ENCODE measurements around the gene ZNF771. TPM values are rescaled to one million over a fixed set of nuclear protein-coding genes. Genes with fewer than 3 reads are reported as not detected.

Gene ZNF771
- total RNA-seq, 4 donors from 2014 or later: 3.7 to 15.1 (median 7.0) TPM

- no peak for DNase-seq
- H3K4me1 ChIP-seq: peaks cover 6 to 43% (median 8%) of the 10 kb centered on the region in 3 donors
- intact Hi-C loops (cut with DNase I): no loop called here
- no peaks in the 10 kb centered on the region for H3K9me3 ChIP-seq
- no peak overlapping the region for H3K4me3 ChIP-seq
- peaks cover 22 to 98% (median 30%) of the 10 kb centered on the region in 3 donors for H3K36me3 ChIP-seq
- no peaks in the 10 kb centered on the region for H3K27me3 ChIP-seq
- WGBS, 2 donors: 94 to 100% methylated on average over 7 of the region's 7 CpGs
- no peak overlapping the region for H3K27ac ChIP-seq
- no peak for TF ChIP-seq POLR2A (IDR thresholded peaks at IDR 0.05)
- TF ChIP-seq, protein P1, sequence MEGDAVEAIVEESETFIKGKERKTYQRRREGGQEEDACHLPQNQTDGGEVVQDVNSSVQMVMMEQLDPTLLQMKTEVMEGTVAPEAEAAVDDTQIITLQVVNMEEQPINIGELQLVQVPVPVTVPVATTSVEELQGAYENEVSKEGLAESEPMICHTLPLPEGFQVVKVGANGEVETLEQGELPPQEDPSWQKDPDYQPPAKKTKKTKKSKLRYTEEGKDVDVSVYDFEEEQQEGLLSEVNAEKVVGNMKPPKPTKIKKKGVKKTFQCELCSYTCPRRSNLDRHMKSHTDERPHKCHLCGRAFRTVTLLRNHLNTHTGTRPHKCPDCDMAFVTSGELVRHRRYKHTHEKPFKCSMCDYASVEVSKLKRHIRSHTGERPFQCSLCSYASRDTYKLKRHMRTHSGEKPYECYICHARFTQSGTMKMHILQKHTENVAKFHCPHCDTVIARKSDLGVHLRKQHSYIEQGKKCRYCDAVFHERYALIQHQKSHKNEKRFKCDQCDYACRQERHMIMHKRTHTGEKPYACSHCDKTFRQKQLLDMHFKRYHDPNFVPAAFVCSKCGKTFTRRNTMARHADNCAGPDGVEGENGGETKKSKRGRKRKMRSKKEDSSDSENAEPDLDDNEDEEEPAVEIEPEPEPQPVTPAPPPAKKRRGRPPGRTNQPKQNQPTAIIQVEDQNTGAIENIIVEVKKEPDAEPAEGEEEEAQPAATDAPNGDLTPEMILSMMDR (IDR thresholded peaks at IDR 0.05): no peak
Measured at GRCh38 chr16:30361180-30361579, 46.2 kb upstream of the ZNF771 start.

DNA sequence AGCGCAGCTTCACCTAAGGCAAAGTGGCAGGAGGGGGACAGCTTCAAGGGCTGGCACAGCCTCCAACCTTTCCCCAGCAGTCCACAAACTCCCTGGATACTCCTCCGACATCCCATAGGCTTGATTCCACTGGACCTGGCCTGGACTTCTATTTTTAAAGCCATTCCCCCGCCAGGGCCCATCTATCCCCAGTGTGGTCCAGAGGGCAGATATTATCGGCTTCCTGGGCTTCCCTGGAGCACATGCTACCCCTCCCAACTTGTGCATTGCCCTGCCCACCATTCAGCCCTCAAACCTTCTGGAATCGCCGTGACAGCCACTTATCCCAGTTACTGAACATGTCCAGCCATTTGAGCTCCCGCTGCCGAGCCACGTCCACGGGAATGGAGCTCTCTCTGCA, 42.2 kb upstream of the ZNF771 start:
- WGBS, 2 donors: 80 to 94% methylated on average over 3 to 7 of the region's 10 CpGs
- TF ChIP-seq, protein P1 (IDR thresholded peaks at IDR 0.05): no peak
- TF ChIP-seq POLR2A (IDR thresholded peaks at IDR 0.05): no peak
- intact Hi-C loops (cut with DNase I): no loop called here
- no peaks in the 10 kb centered on the region for H3K27me3 ChIP-seq
- no peak for DNase-seq
- no peaks in the 10 kb centered on the region for H3K9me3 ChIP-seq
- no peak overlapping the region for H3K4me3 ChIP-seq
- H3K36me3 ChIP-seq: peaks cover 0 to 67% (median 11%) of the 10 kb centered on the region in 3 donors
- H3K27ac ChIP-seq: no peak overlapping the region
- peaks cover 19 to 52% (median 26%) of the 10 kb centered on the region in 3 donors for H3K4me1 ChIP-seq

DNA sequence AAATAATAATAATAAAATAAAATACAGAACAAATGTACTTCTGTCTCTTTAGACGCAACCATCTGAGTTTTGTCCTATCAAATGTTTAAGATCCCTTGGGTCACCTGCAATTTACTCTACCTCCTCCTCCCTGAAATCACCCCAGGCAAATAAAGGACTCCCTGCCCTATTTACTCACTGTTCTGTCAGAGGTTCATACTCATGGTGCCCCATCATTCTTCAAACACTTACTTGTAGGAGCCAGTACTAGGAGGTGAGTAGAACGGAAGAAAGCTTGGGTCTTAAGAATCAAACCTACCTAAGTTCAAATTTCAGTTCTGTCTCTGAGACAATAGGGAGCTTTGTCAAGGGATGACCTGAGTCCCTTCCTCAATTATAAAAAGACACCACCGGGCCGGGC, 40.9 kb upstream of the ZNF771 start:
- H3K4me1 ChIP-seq: peaks cover 19 to 57% (median 30%) of the 10 kb centered on the region in 3 donors
- DNase-seq: no peak
- no peaks in the 10 kb centered on the region for H3K27me3 ChIP-seq
- peak overlapping the region in 1 of 4 donors; percentile 83 for H3K4me3 ChIP-seq
- 62 to 79% methylated on average over 4 of the region's 4 CpGs for WGBS, 2 donors
- no peaks in the 10 kb centered on the region for H3K9me3 ChIP-seq
- intact Hi-C loops (cut with DNase I): no loop called here
- peaks cover 0 to 54% (median 11%) of the 10 kb centered on the region in 3 donors for H3K36me3 ChIP-seq
- no peak overlapping the region for H3K27ac ChIP-seq
- TF ChIP-seq, protein P1 (IDR thresholded peaks at IDR 0.05): no peak
- no peak for TF ChIP-seq POLR2A (IDR thresholded peaks at IDR 0.05)

GRCh38 chr16:30367349-30368009, 39.9 kb upstream of the ZNF771 start:
- intact Hi-C loops (cut with DNase I): no loop called here
- WGBS, 2 donors: 66 to 69% methylated on average over 10 of the region's 10 CpGs
- peaks cover 19 to 60% (median 34%) of the 10 kb centered on the region in 3 donors for H3K4me1 ChIP-seq
- no peak for DNase-seq
- H3K27me3 ChIP-seq: no peaks in the 10 kb centered on the region
- TF ChIP-seq, protein P1 (IDR thresholded peaks at IDR 0.05): no peak
- no peak for TF ChIP-seq POLR2A (IDR thresholded peaks at IDR 0.05)
- peaks cover 0 to 44% (median 9%) of the 10 kb centered on the region in 3 donors for H3K36me3 ChIP-seq
- peak overlapping the region in 3 of 4 donors; percentile 80 to 98 (median 95) for H3K27ac ChIP-seq
- no peaks in the 10 kb centered on the region for H3K9me3 ChIP-seq
- peak overlapping the region; percentile 64 to 94 (median 74) for H3K4me3 ChIP-seq

DNA sequence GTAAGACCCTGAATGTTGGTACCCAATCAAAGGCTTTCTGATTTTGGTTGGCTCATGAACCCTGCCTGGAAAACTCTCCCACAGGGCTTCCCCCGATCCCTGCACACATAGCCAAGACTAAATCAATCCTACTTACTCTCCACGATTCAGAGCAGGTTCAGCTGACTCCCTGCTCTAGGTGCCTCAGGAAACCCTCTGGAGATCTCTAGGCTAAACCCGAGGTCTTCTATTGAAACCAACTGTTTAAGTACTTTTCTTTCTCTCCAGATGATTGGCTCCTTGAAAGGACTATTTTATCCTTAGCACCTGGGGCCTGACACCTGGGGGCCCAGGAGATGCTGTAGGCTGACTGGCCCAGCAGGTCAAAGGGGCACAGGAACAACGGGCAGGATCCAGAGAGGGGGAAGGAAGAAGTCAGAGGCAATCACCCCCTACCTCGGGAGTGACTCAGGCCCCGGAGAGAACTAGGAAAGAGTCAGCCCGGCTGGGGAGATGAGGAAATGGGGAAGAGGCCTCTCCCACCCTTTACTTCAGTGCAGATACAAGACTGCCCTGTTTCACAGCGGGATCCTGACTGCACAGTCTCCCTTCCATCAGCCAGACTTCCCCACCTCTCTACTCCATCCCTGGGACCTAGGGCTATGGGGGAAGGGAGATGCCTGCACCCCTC, 39.1 kb upstream of the ZNF771 start:
- peaks cover 0 to 36% (median 6%) of the 10 kb centered on the region in 3 donors for H3K36me3 ChIP-seq
- peak overlapping the region; percentile 64 to 94 (median 74) for H3K4me3 ChIP-seq
- peak overlapping the region; percentile 80 to 98 (median 96) for H3K27ac ChIP-seq
- H3K4me1 ChIP-seq: peaks cover 19 to 60% (median 34%) of the 10 kb centered on the region in 3 donors
- no peaks in the 10 kb centered on the region for H3K27me3 ChIP-seq
- no peaks in the 10 kb centered on the region for H3K9me3 ChIP-seq
- no peak for DNase-seq
- TF ChIP-seq, protein P1 (IDR thresholded peaks at IDR 0.05): no peak
- peak in 1 of 4 donors; percentile 11 for TF ChIP-seq POLR2A (IDR thresholded peaks at IDR 0.05)
- 0 to 4% methylated on average over 6 to 7 of the region's 8 CpGs for WGBS, 2 donors
- intact Hi-C loops (cut with DNase I): no loop called here

Measured in esophagus squamous epithelium (tissue), 5 donors.